AG04449 (cell line): ENCODE results near the gene CNTD1.
A peak's percentile ranks its signal among the peaks of the same experiment; 100 is the strongest.

Source experiments
- CTCF ChIA-PET: fragments of 350-600 bp; formaldehyde crosslinking; extraction: SDS; loops from one replicate; lab custom pipeline; 2021; ENCODE audit warnings: antibody characterized with exemption; lab: Yijun Ruan, JAX
- POLR2A ChIA-PET: fragments of 400-600, 350-600 bp; formaldehyde crosslinking; extraction: SDS; loops from one replicate; lab custom pipeline; 2020; ENCODE audit warnings: antibody characterized with exemption, inconsistent platforms; lab: Yijun Ruan, JAX
- DNase-seq: peaks from one replicate; pipeline ENCODE4 v3.0.0-alpha.2; 2010; ENCODE audit warnings: low read depth, low spot score
- H3K4me3 ChIP-seq: 2 replicates; pipeline ENCODE4 v1.5.1; 2011; ENCODE audit warnings: low read depth, mild to moderate bottlenecking, control low read depth, low read length
- CTCF ChIP-seq: IDR thresholded peaks from one replicate; pipeline ENCODE4 v1.5.1; 2011; ENCODE audit warnings: mild to moderate bottlenecking, moderate library complexity, low read length, control low read depth, inconsistent platforms; ENCODE audit not compliant: insufficient read depth; ENCODE audit errors: missing control alignments

The CNTD1 gene

DNA sequence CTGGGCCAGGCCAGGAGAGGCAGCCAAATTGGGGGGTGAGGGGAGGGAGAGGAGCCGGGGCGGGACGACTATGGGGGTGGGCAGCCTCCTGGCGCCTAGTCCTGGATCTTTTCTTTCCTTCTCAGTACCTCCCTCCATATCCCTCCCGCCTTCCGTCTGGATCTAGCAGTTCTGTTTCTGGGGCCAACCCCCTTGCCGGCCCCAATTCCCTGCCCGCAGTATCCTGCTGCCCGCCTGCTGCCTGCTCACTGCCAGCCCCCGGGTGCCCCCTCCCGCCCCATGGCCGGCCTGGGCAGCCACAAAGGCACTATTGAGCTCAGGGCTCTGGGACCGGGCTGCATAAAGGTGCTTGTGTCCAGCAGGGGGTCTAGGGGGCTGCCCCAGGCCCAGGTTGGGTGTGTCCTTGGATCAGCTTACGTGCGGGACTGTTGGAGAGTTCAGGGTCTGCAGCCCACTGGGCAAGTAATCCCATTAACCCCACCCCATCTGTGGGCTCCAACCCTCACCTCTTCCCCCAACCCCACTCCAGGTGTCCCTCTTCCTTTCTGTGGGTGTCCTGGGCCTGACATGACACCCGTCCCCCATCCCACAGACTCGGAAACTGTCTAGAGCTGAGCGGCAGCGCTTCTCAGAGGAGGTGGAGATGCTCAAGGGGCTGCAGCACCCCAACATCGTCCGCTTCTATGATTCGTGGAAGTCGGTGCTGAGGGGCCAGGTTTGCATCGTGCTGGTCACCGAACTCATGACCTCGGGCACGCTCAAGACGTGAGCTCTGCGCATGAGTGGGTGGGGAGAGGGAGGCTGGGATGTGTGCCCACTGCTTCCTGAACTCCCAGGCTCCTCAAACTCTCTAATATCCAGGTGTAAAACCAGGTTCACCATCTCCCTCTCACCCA lies 16.2 kb upstream of the CNTD1 start:
- ChIA-PET POLR2A (interaction anchor here (0.6 to 1.9 kb wide), 3 partner anchors 9 to 22 kb away, joined by 3 to 5 read pairs (median 5); partner anchors contain the start of gene VPS25), CTCF (interaction anchor here (1.0 to 5.8 kb wide), 7 partner anchors 9 to 52 kb away, joined by 3 to 34 read pairs (median 5); partner anchors contain the start of genes BECN1 and VPS25)
- H3K4me3 ChIP-seq = peak overlapping the region; percentile 76
- DNase-seq = no peak
- TF ChIP-seq CTCF = no peak

GRCh38 chr17:42783062-42783790 lies 15.4 kb upstream of the CNTD1 start:
- peak overlapping the region; percentile 76 for H3K4me3 ChIP-seq
- ChIA-PET POLR2A (interaction anchor here (0.6 to 1.4 kb wide), 3 partner anchors 10 to 14 kb away, joined by 3 to 5 read pairs (median 4); partner anchors contain the start of gene VPS25), CTCF (interaction anchor here (1.0 to 2.2 kb wide), 4 partner anchors 10 to 51 kb away, joined by 4 to 8 read pairs (median 6); partner anchors contain the start of genes BECN1 and VPS25)
- TF ChIP-seq CTCF = no peak
- DNase-seq = no peak

DNA sequence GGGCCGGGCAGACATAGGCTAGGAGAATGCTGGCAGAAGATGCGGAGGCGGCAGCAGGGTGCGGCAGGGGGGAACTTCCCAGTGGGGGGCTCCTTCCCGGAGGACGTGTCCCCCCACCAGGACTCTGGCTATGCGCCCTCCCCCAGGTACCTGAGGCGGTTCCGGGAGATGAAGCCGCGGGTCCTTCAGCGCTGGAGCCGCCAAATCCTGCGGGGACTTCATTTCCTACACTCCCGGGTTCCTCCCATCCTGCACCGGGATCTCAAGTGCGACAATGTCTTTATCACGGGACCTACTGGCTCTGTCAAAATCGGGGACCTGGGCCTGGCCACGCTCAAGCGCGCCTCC lies 14.9 kb upstream of the CNTD1 start:
- DNase-seq = no peak
- TF ChIP-seq CTCF = no peak
- ChIA-PET CTCF (interaction anchor here (1.0 to 1.4 kb wide), 2 partner anchors 20 to 40 kb away, joined by 4 to 6 read pairs; partner anchors contain the start of gene BECN1), POLR2A (interaction anchor here (0.6 to 1.4 kb wide), 3 partner anchors 10 to 13 kb away, joined by 3 to 5 read pairs (median 4); partner anchors contain the start of gene VPS25)
- peak overlapping the region; percentile 76 for H3K4me3 ChIP-seq

DNA sequence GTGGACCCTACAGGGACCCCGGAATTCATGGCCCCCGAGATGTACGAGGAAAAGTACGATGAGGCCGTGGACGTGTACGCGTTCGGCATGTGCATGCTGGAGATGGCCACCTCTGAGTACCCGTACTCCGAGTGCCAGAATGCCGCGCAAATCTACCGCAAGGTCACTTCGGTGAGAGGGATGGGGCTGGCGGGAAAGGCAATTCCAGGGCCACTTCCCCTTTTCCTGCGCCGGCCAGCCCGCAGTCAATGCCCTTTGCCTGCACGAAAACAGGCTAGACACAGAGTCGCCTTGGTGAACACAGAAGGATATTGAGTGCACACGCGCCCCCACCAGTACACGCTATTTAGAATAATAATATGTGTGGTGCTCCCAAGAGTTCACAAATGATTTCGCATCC lies 14.3 kb upstream of the CNTD1 start:
- no peak for DNase-seq
- ChIA-PET CTCF (no interaction called here), POLR2A (no interaction called here)
- TF ChIP-seq CTCF = no peak
- no peak overlapping the region for H3K4me3 ChIP-seq

GRCh38 chr17:42784811-42785592 lies 13.7 kb upstream of the CNTD1 start:
- ChIA-PET POLR2A (no interaction called here), CTCF (interaction anchor here (2.3 to 2.4 kb wide), 2 partner anchors 13 to 39 kb away, joined by 5 to 8 read pairs; partner anchors contain the start of genes BECN1, CNTD1 and COA3)
- TF ChIP-seq CTCF = no peak

More at GRCh38 chr17:42784811-42785592, 13.7 kb upstream of the CNTD1 start:
- no peak for DNase-seq
- no peak overlapping the region for H3K4me3 ChIP-seq
